Fibroblast of the aortic adventitia (primary cell): ENCODE measurements around the gene CUL1. TPM values are rescaled to one million over a fixed set of nuclear protein-coding genes. Genes with fewer than 3 reads are reported as not detected.
"Not testable (repeated sequence)": the region's sequence is repeated elsewhere in the genome, so short reads cannot be mapped to it uniquely, and the experiment has no call there.

Experiments
- DNase-seq: peaks from one replicate; pipeline ENCODE4 v3.0.0-alpha.2; 2010; ENCODE audit warnings: low read depth
- H3K4me3 ChIP-seq: 2 replicates; pipeline ENCODE4 v1.5.1; 2011; ENCODE audit warnings: low read depth, mild to moderate bottlenecking, control low read depth, low read length, moderate library complexity
- total RNA-seq: library from RNA; depleted of rRNA; stranded (reverse); fragments of >200 nt; gene quantifications from 2 replicates; pipeline ENCODE4 v1.2.3, GENCODE V29; 2012; ENCODE audit warnings: low replicate concordance
- TF ChIP-seq, protein P1 (sequence below): IDR thresholded peaks from 2 replicates; pipeline ENCODE4 v1.5.1; 2011; ENCODE audit warnings: mild to moderate bottlenecking, low read length, control low read depth, inconsistent platforms; ENCODE audit not compliant: insufficient read depth

Gene CUL1
- total RNA-seq, 1 donor: 49.0 TPM

DNA sequence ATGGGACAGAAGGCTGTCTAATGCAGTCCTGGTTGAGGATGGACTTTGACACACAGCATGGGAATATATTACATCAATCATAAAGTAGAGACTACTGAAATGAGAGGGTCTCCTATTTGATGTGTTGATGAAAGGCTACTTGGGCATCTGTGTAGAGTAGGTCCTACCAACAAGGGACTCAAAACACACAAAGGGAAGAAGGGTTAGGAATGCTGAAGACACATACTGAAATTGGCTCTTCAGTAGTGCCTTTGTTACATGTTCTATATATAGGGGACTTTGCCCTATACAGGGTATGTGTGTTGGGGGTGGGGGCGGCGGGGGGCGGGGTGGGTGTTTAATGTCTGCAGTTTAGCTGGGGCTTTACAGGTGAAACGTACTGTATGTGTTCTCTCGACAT is 7.7 kb downstream of the CUL1 start:
- DNase-seq: no peak
- TF ChIP-seq, protein P1, sequence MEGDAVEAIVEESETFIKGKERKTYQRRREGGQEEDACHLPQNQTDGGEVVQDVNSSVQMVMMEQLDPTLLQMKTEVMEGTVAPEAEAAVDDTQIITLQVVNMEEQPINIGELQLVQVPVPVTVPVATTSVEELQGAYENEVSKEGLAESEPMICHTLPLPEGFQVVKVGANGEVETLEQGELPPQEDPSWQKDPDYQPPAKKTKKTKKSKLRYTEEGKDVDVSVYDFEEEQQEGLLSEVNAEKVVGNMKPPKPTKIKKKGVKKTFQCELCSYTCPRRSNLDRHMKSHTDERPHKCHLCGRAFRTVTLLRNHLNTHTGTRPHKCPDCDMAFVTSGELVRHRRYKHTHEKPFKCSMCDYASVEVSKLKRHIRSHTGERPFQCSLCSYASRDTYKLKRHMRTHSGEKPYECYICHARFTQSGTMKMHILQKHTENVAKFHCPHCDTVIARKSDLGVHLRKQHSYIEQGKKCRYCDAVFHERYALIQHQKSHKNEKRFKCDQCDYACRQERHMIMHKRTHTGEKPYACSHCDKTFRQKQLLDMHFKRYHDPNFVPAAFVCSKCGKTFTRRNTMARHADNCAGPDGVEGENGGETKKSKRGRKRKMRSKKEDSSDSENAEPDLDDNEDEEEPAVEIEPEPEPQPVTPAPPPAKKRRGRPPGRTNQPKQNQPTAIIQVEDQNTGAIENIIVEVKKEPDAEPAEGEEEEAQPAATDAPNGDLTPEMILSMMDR: no peak
- no peak overlapping the region for H3K4me3 ChIP-seq

DNA sequence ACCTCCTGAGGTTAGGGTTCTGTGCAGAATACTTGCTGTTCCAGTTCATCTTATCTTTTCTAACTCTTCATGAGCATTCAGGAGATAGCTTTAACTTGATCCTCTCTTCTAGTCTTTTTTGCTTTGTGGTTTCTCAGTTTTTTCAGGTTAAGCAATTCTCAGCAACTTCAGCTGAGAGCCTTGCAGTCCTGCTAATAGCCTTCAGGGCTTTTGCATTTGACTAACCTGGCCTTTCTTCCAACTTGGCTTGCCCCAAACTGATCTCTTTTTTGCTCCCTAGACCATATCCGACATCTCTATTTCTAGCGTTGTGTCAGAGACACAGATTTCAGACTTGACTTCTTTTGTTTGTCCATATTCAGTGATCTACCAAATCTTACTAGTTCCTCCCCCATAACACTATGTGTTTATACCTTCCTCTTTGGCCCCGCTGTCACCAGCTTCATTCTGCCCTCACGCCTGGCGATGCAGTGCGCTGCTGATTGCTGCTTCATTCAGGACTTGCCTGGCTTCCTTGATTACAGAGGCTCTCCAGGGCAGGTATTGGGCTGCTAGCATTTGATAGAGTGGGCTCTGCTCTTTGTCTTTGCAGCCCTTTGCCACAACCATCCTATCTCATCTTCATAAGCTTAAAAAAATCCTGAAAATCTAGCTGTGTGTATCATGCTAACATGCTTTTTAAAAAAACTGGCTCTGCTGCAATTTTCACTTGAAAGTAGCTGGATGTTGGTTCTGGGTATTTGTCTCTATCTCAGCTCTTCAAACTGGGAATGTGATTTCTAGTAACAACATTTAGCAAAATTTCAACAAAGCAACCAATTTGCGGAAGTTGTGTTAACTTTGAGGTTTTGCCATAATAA is 9.6 kb downstream of the CUL1 start:
- no peak for DNase-seq
- TF ChIP-seq, protein P1: no peak

DNA sequence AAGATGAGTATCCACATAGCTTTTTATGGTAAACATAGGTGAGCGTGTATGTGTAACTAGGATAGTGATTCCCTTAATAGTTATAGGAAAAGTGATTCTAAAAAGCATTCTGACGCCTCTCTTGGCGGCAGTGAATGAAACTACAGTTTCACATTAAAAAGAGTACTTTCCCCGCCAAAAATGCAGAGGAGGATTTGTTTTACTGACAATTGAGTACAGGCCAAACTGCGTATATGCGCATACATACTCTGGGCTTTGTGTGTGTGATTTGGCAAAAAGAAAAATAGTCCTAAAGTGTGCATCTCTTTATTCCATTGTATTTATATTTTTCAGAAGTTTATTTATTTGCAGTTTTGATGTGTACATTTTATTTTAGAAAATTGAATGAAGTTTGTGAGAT is 10.3 kb downstream of the CUL1 start:
- no peak for DNase-seq
- no peak overlapping the region for H3K4me3 ChIP-seq
- TF ChIP-seq, protein P1: no peak

More for the DNA sequence above, 9.6 kb downstream of the CUL1 start:
- H3K4me3 ChIP-seq: no peak overlapping the region

DNA sequence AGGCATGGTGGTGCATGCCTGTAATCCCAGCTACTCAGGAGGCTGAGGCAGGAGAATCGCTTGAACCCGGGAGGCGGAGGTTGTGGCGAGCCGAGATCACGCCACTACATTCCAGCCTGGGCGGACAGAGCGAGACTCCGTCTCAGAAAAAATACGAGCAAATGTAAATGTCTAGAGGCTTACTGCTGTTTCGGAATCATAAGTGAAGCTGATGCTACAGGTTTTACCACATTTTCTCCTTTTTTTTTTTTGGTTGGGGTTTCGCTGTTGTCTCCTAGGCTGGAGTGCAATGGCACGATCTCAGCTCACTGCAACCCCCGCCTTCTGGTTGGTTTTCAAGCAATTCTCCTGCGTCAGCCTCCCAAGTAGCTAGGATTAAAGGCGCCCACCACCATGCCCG is 11.7 kb downstream of the CUL1 start:
- DNase-seq, H3K4me3 ChIP-seq: not testable (repeated sequence)

DNA sequence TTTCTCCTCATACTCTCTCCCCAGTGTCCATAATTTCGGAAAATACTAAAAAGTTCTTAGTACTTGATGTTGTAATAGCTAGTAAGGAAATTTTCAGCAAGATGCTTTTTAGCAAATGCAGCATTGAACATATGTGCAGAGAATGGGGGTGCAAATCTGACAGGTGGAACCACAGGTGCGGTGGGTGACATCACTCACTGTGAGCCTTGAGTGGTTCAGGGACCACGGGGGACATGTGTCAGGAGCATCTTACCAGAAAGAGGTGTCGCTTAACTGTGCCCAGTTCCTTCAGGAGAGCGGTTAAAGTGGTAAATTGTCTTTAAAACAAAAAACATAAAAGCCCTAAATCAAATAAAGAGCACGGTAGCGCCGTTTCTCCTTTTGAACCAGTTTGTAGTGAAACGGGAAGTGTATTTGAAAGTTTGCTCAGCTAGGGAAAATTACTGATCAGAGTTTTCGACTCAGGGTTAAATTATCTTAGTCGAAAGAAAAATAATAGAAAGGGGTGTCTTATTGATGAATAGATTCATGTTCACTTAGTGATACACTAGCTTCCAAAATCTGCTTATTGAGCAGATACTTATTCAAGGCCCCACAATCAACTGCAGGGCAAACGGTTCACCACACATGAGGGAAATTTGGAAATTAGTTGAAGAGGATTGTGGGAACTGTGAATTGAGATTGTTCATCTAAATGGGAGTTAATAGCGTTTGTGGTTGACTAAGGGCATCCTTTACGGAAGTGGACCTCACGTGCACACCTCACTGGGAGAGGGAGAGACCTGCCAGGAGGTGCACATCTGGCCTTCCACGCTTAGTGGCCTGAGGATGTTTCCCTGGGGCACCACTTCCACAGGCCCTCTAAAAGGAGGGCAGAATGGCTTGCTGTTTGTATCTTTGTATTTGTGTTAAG is 12.7 kb downstream of the CUL1 start:
- DNase-seq: no peak
- TF ChIP-seq, protein P1: no peak
- H3K4me3 ChIP-seq: no peak overlapping the region

DNA sequence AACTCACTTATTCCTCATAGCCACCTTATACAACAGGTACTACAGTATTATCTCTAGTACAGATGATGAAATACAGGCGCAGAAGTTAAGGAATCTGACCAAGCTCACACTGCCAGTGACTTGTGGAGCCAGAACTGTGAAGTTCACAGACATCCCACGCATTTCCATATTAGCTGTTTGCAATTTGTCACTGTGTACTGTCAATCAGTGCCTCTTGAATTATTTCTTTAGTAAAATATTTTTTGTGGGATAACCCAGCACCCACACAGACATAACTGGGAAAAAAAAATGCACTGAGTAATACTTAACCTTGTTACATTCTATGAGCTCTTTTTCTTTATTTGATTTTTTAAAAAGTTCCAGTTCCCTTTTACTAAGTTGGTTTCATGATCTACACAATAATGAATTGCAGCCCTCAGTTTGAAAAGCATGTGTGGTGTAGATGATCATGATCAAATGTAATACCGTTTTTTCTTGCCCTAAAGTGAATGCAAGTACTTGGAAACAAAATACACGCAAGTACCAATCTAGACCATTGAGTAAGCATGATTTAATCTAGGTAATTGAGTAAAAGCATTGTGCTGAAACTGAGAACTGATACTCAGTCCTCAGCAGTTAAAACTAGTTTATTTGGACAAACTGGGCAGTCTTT is 14.1 kb downstream of the CUL1 start:
- H3K4me3 ChIP-seq: no peak overlapping the region
- no peak for DNase-seq
- TF ChIP-seq, protein P1: no peak
